K562 (cell line): ENCODE results near the gene FAM241B. TPM values are rescaled to one million over a fixed set of nuclear protein-coding genes. Genes with fewer than 3 reads are reported as not detected.

ENCODE experiments used
- ATAC-seq: fragments of 200-7000 bp; cut with Tn5 transposase; 3 replicates; pipeline ENCODE4 v1.9.1; 2020; ENCODE audit warnings: moderate library complexity
- BruUV-seq: library from RNA; stranded (reverse); fragments of 400-500 nt; replicated peaks from 2 replicates; lab custom pipeline; 2021; lab: Mats Ljungman, UMichigan
- CTCF ChIA-PET: fragments of 300-600 bp; formaldehyde crosslinking; extraction: SDS; loops from one replicate; lab custom pipeline; 2021; ENCODE audit warnings: low intra/inter-chr PET ratio; lab: Yijun Ruan, JAX
- POLR2A ChIA-PET: fragments of 300-600, 350-650 bp; sonication (Branson Sonifier 250); formaldehyde crosslinking; extraction: SDS; loops from one replicate; lab custom pipeline; 2021; ENCODE audit warnings: antibody characterized with exemption, inconsistent platforms; lab: Yijun Ruan, JAX
- DNase-seq, 4 experiments: peaks; one replicate each; pipeline versions ENCODE4 v3.0.0 to v3.0.0-alpha.2; 2011 to 2018; ENCODE audit warnings: low spot score in 3 of 4, mixed read lengths in 3 of 4; ENCODE audit errors: extremely low read depth in 1 of 4
- FAIRE-seq: peaks from 2 replicates; lab custom pipeline; 2011; peaks lifted over from hg19 to GRCh38; lab: Jason Lieb, UNC
- H2AFZ ChIP-seq: 2 replicates; pipeline ENCODE4 v1.6.0; 2011; ENCODE audit warnings: low read depth, low read length, control low read depth, inconsistent platforms
- H3K27ac ChIP-seq: fragments of 200-600 bp; 3 replicates; pipeline ENCODE4 v1.8.0; 2011; ENCODE audit warnings: low read depth, mild to moderate bottlenecking, control low read depth, inconsistent platforms, low read length, moderate library complexity, mixed read lengths; ENCODE audit errors: extremely low read depth
- H3K27me3 ChIP-seq, 2 experiments: fragments of 300-600 bp in 1 of 2; 2 replicates in 1 of 2; 3 replicates in 1 of 2; pipeline versions ENCODE4 v1.6.0 to v1.8.0; 2011; ENCODE audit warnings: inconsistent platforms in 2 of 2, low read length in 2 of 2, mild to moderate bottlenecking in 1 of 2, mixed read lengths in 1 of 2, moderate library complexity in 1 of 2; ENCODE audit not compliant: control insufficient read depth in 2 of 2, insufficient read depth in 2 of 2
- H3K36me3 ChIP-seq: fragments of 300-600 bp; 3 replicates; pipeline ENCODE4 v1.8.0; 2011; ENCODE audit warnings: mild to moderate bottlenecking, low read length, inconsistent platforms; ENCODE audit not compliant: control insufficient read depth, insufficient read depth
- H3K4me1 ChIP-seq, 2 experiments: fragments of 200-600 bp in 1 of 2; replicated peaks in 1 of 2; 2 replicates in 1 of 2; 3 replicates in 1 of 2; pipeline versions ENCODE4 v1.5.1 to v1.8.0; 2011; ENCODE audit warnings: inconsistent platforms in 2 of 2, low read length in 2 of 2, mild to moderate bottlenecking in 1 of 2, mixed read lengths in 1 of 2, moderate library complexity in 1 of 2; ENCODE audit not compliant: control insufficient read depth in 2 of 2, insufficient read depth in 2 of 2
- H3K4me2 ChIP-seq: 2 replicates; pipeline ENCODE4 v1.6.1; 2011; ENCODE audit warnings: low read length, control low read depth, inconsistent platforms, mixed read lengths; ENCODE audit not compliant: insufficient read depth
- H3K4me3 ChIP-seq: fragments of 200-600 bp; sonication (generic), shearing (Covaris generic); 2 replicates; pipeline ENCODE4 v1.5.1; 2016; ENCODE audit warnings: control low read depth, inconsistent platforms
- H3K79me2 ChIP-seq: fragments of 200-600 bp; 3 replicates; pipeline ENCODE4 v1.8.0; 2011; ENCODE audit warnings: low read length, inconsistent platforms; ENCODE audit not compliant: control insufficient read depth, insufficient read depth
- H3K9ac ChIP-seq, 2 experiments: 2 replicates each; pipeline versions ENCODE4 v1.6.0 to v1.6.1; 2011; ENCODE audit warnings: low read depth in 2 of 2, low read length in 2 of 2, control low read depth in 1 of 2, inconsistent platforms in 1 of 2, mild to moderate bottlenecking in 1 of 2, mixed read lengths in 1 of 2; ENCODE audit not compliant: insufficient read depth in 1 of 2
- H3K9me1 ChIP-seq: one replicate; pipeline ENCODE4 v1.6.0; 2011; ENCODE audit warnings: inconsistent platforms, mild to moderate bottlenecking, low read length, moderate library complexity; ENCODE audit not compliant: control insufficient read depth, insufficient read depth
- H3K9me3 ChIP-seq: replicated peaks from 2 replicates; pipeline ENCODE4 v1.5.1; 2011; ENCODE audit warnings: low read depth, low read length, inconsistent platforms; ENCODE audit not compliant: control insufficient read depth, insufficient read depth
- H4K20me1 ChIP-seq: replicated peaks from 2 replicates; pipeline ENCODE4 v1.6.1; 2011; ENCODE audit warnings: low read length, inconsistent platforms, mixed read lengths; ENCODE audit not compliant: control insufficient read depth, insufficient read depth
- TCFL5 ChIP-seq: fragments of 250-450 bp; sonication (Bioruptor Pico); conservative IDR thresholded peaks from 2 replicates; pipeline ENCODE4 v1.6.1; 2021; ENCODE audit warnings: mild to moderate bottlenecking, moderate library complexity, matching md5 sums
- ZNF124 ChIP-seq: sonication (generic); formaldehyde crosslinking; IDR thresholded peaks from 2 replicates; pipeline ENCODE4 v1.8.1; 2022; ENCODE audit warnings: missing genetic modification reagents
- ZNF212 ChIP-seq: fragments of 450-650 bp; formaldehyde crosslinking; IDR thresholded peaks from 2 replicates; pipeline ENCODE4 v1.4.0; 2020; ENCODE audit warnings: mild to moderate bottlenecking
- ZNF589 ChIP-seq: fragments of 200-800 bp; sonication (Bioruptor generic); IDR thresholded peaks from 2 replicates; pipeline ENCODE4 v1.6.1; 2016; ENCODE audit warnings: low read depth, missing genetic modification characterization, missing compliant biosample characterization
- WGBS: fragments of 100-300 bp; shearing (Covaris generic); methylation state at CpG from one replicate; pipeline ENCODE4 v1.1.6; 2016; ENCODE audit warnings: low coverage, mixed read lengths; ENCODE audit not compliant: insufficient coverage; ENCODE audit errors: missing lambda C conversion rate; 5-methylcytosine and 5-hydroxymethylcytosine counted together
- in situ Hi-C: fragments of 300-500 bp; cut with MboI; formaldehyde crosslinking; loops from 4 replicates; pipeline ENCODE4 v1.15.0; 2018; ENCODE audit warnings: inconsistent platforms, mixed read lengths
- intact Hi-C: fragments of 100-400 bp; cut with micrococcal nuclease; formaldehyde crosslinking; loops from 2 replicates; pipeline ENCODE4 v1.14.2; 2022
- polyA plus RNA-seq, 8 experiments: library from polyadenylated mRNA; depleted of rRNA in 4 of 8; stranded (reverse) in 5 of 8; unstranded in 3 of 8; fragments of >200 nt; fragmentation: Nextera tagmentation in 2 of 8; fragmentation: Illumina TruSeq in 1 of 8; extraction: Ambion mirVana in 2 of 8; extraction: Trizol in 1 of 8; gene quantifications; 2 replicates each; pipeline versions ENCODE4 v1.2.1 to v1.2.3, GENCODE V29; 2011 to 2014; ENCODE audit warnings: inconsistent platforms in 1 of 8, missing spikeins in 1 of 8
- total RNA-seq, 7 experiments: library from RNA; depleted of rRNA in 6 of 7; stranded (reverse); fragments of >200 nt in 6 of 7; fragmentation: Illumina TruSeq in 2 of 7; extraction: Trizol in 2 of 7; gene quantifications; 2 replicates each; pipeline versions ENCODE4 v1.2.1 to v1.2.3, GENCODE V29; 2011 to 2021; ENCODE audit warnings: low replicate concordance in 1 of 7
- TF ChIP-seq, protein P1 (sequence below): sonication (generic); formaldehyde crosslinking; IDR thresholded peaks from 2 replicates; pipeline ENCODE4 v1.8.1; 2023; ENCODE audit warnings: mild to moderate bottlenecking, missing genetic modification reagents
- TF ChIP-seq, protein P2 (sequence below): fragments of 450-650 bp; formaldehyde crosslinking; IDR thresholded peaks from 2 replicates; pipeline ENCODE4 v1.4.0; 2020; ENCODE audit warnings: mild to moderate bottlenecking, moderate library complexity

The FAM241B gene
- total and polyA plus RNA-seq, 9 of the 15 experiments (the other 6 are each of a cell fraction or from before 2014, with no cell fraction given): 1.9 to 11.1 (median 3.0) TPM

DNA sequence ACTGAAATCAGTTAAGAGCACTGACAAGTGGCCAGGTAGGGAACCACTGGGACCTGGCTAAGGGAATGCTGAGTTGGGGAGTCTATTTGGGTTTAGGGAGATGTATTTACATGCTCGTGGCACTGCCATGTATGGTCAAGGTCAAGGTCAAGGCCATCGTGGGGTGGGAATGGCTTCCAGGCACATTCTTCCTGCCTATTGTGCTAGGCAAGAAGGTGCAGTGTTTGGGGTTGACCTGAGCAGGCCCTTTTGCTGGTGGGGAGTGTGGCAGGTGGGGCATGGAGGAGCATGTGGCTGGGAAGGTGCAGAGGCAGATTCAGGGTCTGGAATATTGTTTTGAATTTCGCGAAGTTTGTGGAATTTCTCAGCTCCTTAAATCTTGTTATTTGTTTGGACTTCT is 17.8 kb downstream of the FAM241B start:
- no TSS peak for BruUV-seq
- FAIRE-seq (no peak), DNase-seq (no peak), ATAC-seq (no peak)
- H2AFZ ChIP-seq: no peak overlapping the region
- ChIA-PET CTCF (no interaction called here), POLR2A (no interaction called here)
- no peaks in the 10 kb centered on the region; a peak in 1 of 5 replicates for H3K4me1 ChIP-seq
- no peak overlapping the region for H3K4me3 ChIP-seq
- in situ Hi-C loops: loop anchor here (25.0 kb wide), 1 partner anchor 411 kb away; no protein-coding TSS in a partner anchor
- TF ChIP-seq TCFL5 (CRISPR knock-in tag) (no peak), ZNF124 (CRISPR knock-in tag) (no peak), ZNF589 (CRISPR knock-in tag) (no peak), ZNF212 (CRISPR knock-in tag) (no peak)
- TF ChIP-seq, protein P1, sequence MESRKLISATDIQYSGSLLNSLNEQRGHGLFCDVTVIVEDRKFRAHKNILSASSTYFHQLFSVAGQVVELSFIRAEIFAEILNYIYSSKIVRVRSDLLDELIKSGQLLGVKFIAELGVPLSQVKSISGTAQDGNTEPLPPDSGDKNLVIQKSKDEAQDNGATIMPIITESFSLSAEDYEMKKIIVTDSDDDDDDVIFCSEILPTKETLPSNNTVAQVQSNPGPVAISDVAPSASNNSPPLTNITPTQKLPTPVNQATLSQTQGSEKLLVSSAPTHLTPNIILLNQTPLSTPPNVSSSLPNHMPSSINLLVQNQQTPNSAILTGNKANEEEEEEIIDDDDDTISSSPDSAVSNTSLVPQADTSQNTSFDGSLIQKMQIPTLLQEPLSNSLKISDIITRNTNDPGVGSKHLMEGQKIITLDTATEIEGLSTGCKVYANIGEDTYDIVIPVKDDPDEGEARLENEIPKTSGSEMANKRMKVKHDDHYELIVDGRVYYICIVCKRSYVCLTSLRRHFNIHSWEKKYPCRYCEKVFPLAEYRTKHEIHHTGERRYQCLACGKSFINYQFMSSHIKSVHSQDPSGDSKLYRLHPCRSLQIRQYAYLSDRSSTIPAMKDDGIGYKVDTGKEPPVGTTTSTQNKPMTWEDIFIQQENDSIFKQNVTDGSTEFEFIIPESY (CRISPR knock-in tag): no peak
- TF ChIP-seq, protein P2, sequence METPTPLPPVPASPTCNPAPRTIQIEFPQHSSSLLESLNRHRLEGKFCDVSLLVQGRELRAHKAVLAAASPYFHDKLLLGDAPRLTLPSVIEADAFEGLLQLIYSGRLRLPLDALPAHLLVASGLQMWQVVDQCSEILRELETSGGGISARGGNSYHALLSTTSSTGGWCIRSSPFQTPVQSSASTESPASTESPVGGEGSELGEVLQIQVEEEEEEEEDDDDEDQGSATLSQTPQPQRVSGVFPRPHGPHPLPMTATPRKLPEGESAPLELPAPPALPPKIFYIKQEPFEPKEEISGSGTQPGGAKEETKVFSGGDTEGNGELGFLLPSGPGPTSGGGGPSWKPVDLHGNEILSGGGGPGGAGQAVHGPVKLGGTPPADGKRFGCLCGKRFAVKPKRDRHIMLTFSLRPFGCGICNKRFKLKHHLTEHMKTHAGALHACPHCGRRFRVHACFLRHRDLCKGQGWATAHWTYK: no peak
- H3K9ac ChIP-seq: no peak overlapping the region
- H3K4me2 ChIP-seq: no peak overlapping the region
- no peaks in the 10 kb centered on the region for H3K36me3 ChIP-seq
- H3K79me2 ChIP-seq: no peaks in the 10 kb centered on the region
- H4K20me1 ChIP-seq: peaks cover 6% of the 10 kb centered on the region
- H3K27ac ChIP-seq: no peak overlapping the region
- intact Hi-C loops: no loop called here
- H3K9me1 ChIP-seq: no peaks in the 10 kb centered on the region
- WGBS: 0% methylated on average over 4 of the region's 4 CpGs
- H3K9me3 ChIP-seq: no peaks in the 10 kb centered on the region
- H3K27me3 ChIP-seq: peaks cover 0 to 75% of the 10 kb centered on the region in 2 experiments; a peak in 3 of 5 replicates
